Cardiac muscle cell (in vitro differentiated cells and primary cell): ENCODE results near the gene HNRNPA3. TPM values are rescaled to one million over a fixed set of nuclear protein-coding genes. Genes with fewer than 3 reads are reported as not detected.
"Not testable (repeated sequence)": the region's sequence is repeated elsewhere in the genome, so short reads cannot be mapped to it uniquely, and the experiment has no call there.

ENCODE experiments used
- DNase-seq, 2 donors: peaks; one replicate each; pipeline versions ENCODE4 v3.0.0 to v3.0.0-alpha.2; 2010 to 2017; ENCODE audit warnings: low read depth in 1 of 2, low spot score in 1 of 2
- H3K27ac ChIP-seq: fragments of 200-600 bp; sonication (generic); 2 replicates; pipeline ENCODE4 v1.5.1; 2016
- H3K27me3 ChIP-seq: fragments of 200-600 bp; sonication (generic); 2 replicates; pipeline ENCODE4 v1.6.0; 2016; ENCODE audit warnings: control low read depth
- H3K36me3 ChIP-seq: fragments of 200-600 bp; sonication (generic); 2 replicates; pipeline ENCODE4 v1.5.1; 2016; ENCODE audit warnings: control low read depth
- H3K4me1 ChIP-seq: fragments of 200-600 bp; sonication (generic); 2 replicates; pipeline ENCODE4 v1.8.1; 2017; ENCODE audit warnings: low read depth, mild to moderate bottlenecking, mixed run types
- H3K4me3 ChIP-seq: fragments of 200-600 bp; sonication (generic); 2 replicates; pipeline ENCODE4 v1.5.1; 2016; ENCODE audit warnings: mild to moderate bottlenecking
- H3K9me3 ChIP-seq: fragments of 200-600 bp; sonication (generic); 2 replicates; pipeline ENCODE4 v1.5.1; 2017; ENCODE audit warnings: low read depth, mild to moderate bottlenecking, control low read depth
- CTCF ChIP-seq: IDR thresholded peaks from 2 replicates; pipeline ENCODE4 v1.5.1; 2012; ENCODE audit warnings: low read depth, mild to moderate bottlenecking, low read length
- polyA plus RNA-seq: library from polyadenylated mRNA; unstranded; fragments of >200 nt; fragmentation: Nextera tagmentation; extraction: Ambion mirVana; gene quantifications from 2 replicates; pipeline ENCODE4 v1.2.1, GENCODE V29; 2016
- total RNA-seq: library from RNA; depleted of rRNA; stranded (reverse); fragments of >200 nt; gene quantifications from 2 replicates; pipeline ENCODE4 v1.2.3, GENCODE V29; 2016

HNRNPA3 gene
- total and polyA plus RNA-seq, 2 experiments from 2014 or later: 78.6 to 81.7 TPM

DNA sequence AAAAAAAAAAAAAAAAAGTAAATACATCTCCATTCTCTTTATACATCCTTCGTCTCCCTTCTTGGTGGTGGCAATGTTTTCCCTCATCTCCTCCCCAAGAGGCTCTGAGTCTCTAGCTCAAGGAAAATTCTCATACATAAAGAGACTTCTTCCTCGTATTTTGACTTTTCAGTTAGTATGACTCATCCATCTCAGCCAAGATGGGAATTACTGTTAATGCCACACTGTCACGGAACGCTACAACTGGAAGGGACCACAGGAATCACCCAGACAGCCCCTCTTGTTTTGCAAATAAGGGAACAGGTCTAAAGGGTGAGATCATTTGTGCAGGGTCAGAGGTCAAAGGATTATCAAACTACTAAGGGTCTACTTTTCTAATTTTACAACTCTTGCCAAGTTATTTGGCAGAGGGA is 32.4 kb downstream of the HNRNPA3 start:
- no peak overlapping the region for H3K4me3 ChIP-seq
- H3K9me3 ChIP-seq: no peaks in the 10 kb centered on the region
- DNase-seq: peak in 1 of 2 donors; percentile 53
- TF ChIP-seq CTCF: no peak
- H3K27ac ChIP-seq: peak overlapping the region; percentile 7
- no peaks in the 10 kb centered on the region for H3K36me3 ChIP-seq
- H3K27me3 ChIP-seq: no peaks in the 10 kb centered on the region
- H3K4me1 ChIP-seq: peaks cover 13% of the 10 kb centered on the region

DNA sequence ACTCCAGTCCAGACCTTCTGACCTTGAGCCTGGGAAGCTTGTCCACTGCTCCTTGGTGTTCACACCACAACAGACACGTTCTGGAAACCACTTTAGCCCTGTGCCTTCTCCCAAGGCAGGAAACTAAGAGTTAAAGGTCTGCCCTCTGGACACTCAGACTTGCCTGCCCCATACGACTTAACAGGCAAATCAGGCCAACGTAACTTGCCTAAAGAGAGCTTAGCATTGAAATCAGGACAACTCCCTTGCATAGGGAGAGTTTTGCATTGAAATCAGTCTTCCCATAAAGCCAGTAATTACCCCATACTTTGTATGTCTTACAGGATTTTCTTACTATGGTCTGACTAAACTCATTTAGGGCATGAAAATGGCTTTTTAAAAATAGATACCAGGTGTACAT is 33.4 kb downstream of the HNRNPA3 start:
- Histone ChIP-seq H3K27me3 (no peaks in the 10 kb centered on the region), H3K4me1 (peaks cover 13% of the 10 kb centered on the region), H3K36me3 (no peaks in the 10 kb centered on the region), H3K27ac (peak overlapping the region; percentile 66), H3K4me3 (no peak overlapping the region), H3K9me3 (no peaks in the 10 kb centered on the region)
- no peak for TF ChIP-seq CTCF
- DNase-seq: no peak

DNA sequence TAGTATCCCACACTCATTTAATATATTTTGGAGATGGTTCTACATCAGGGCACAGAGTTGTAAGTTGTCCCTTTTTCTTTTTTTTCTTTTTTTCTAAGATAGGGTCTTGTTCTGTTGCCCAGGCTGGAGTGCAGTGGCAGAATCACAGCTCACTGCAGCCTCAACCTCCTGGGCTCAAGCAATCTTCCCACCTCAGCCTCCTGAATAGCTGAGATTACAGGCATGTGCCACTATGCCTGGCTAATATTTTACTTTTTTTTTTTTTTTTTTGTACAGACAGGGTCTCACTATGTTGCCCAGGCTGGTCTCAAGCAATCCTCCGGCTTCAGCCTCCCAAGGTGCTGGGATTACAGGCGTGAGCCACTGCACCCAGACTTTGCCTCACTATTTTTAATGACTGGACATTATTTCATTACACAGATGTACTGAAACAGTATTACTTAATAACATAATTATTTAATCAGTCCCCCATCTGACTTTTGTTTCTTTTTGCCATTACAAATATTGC is 34.0 kb downstream of the HNRNPA3 start:
- not testable (repeated sequence) for H3K27ac ChIP-seq, H3K27me3 ChIP-seq, H3K36me3 ChIP-seq, H3K4me3 ChIP-seq, DNase-seq, H3K9me3 ChIP-seq
- peaks cover 13% of the 10 kb centered on the region for H3K4me1 ChIP-seq

- H3K36me3 ChIP-seq: no peaks in the 10 kb centered on the region
Observed at GRCh38 chr2:177247693-177248262, 35.2 kb downstream of the HNRNPA3 start.

GRCh38 chr2:177249038-177249437 is 36.4 kb downstream of the HNRNPA3 start:
- Histone ChIP-seq H3K9me3 (no peaks in the 10 kb centered on the region), H3K27me3 (no peaks in the 10 kb centered on the region), H3K4me1 (peaks cover 8% of the 10 kb centered on the region), H3K4me3 (no peak overlapping the region), H3K36me3 (no peaks in the 10 kb centered on the region), H3K27ac (no peak overlapping the region)
- DNase-seq: no peak
- no peak for TF ChIP-seq CTCF

More at GRCh38 chr2:177247693-177248262, 35.2 kb downstream of the HNRNPA3 start:
- no peaks in the 10 kb centered on the region for H3K9me3 ChIP-seq
- no peak overlapping the region for H3K4me3 ChIP-seq
- peak overlapping the region; percentile 34 for H3K27ac ChIP-seq
- H3K27me3 ChIP-seq: no peaks in the 10 kb centered on the region
- no peak for DNase-seq
- peaks cover 8% of the 10 kb centered on the region for H3K4me1 ChIP-seq
- TF ChIP-seq CTCF: no peak

GRCh38 chr2:177250461-177250860 is 37.9 kb downstream of the HNRNPA3 start:
- no peak for TF ChIP-seq CTCF
- Histone ChIP-seq H3K27me3 (no peaks in the 10 kb centered on the region), H3K9me3 (no peaks in the 10 kb centered on the region), H3K36me3 (no peaks in the 10 kb centered on the region), H3K4me1 (peaks cover 12% of the 10 kb centered on the region), H3K4me3 (no peak overlapping the region), H3K27ac (no peak overlapping the region)
- DNase-seq: no peak
